Muscle of back (tissue), 11 donors: Measurements from ENCODE around the gene SIPA1L3. TPM values are rescaled to one million over a fixed set of nuclear protein-coding genes. Genes with fewer than 3 reads are reported as not detected.
A peak's percentile ranks its signal among the peaks of the same experiment; 100 is the strongest.

ENCODE experiments used
- DNase-seq, 3 donors: peaks; one replicate each; pipeline versions ENCODE4 v3.0.0 to v3.0.0-alpha.2; 2013
- polyA plus RNA-seq, 10 donors: library from polyadenylated mRNA; unstranded; fragments of 120-200 nt; gene quantifications; one replicate each; pipeline ENCODE4 v1.2.1, GENCODE V29; 2013; ENCODE audit not compliant: insufficient read length in 10 of 10

Gene SIPA1L3
- polyA plus RNA-seq, 10 donors, result 7.1 to 13.9 (median 9.5) TPM

GRCh38 chr19:38190061-38190460 lies 283.1 kb downstream of the SIPA1L3 start:
- no peak for DNase-seq

- DNase-seq, result no peak
These were observed 283.8 kb downstream of the SIPA1L3 start for GRCh38 chr19:38190793-38191192.

GRCh38 chr19:38191747-38192146 lies 284.7 kb downstream of the SIPA1L3 start:
- no peak for DNase-seq

GRCh38 chr19:38193445-38193844 lies 286.4 kb downstream of the SIPA1L3 start:
- no peak for DNase-seq

GRCh38 chr19:38194061-38194701 lies 287.2 kb downstream of the SIPA1L3 start:
- no peak for DNase-seq

GRCh38 chr19:38195237-38195636 lies 288.2 kb downstream of the SIPA1L3 start:
- no peak for DNase-seq

GRCh38 chr19:38196245-38196837 lies 289.3 kb downstream of the SIPA1L3 start:
- DNase-seq, result no peak

GRCh38 chr19:38196948-38197656 lies 290.1 kb downstream of the SIPA1L3 start:
- DNase-seq, result no peak

GRCh38 chr19:38197937-38198704 lies 291.1 kb downstream of the SIPA1L3 start:
- DNase-seq, result no peak

- no peak for DNase-seq
These were observed 292.3 kb downstream of the SIPA1L3 start for GRCh38 chr19:38199340-38199739.

- DNase-seq, result no peak
These were observed 294.7 kb downstream of the SIPA1L3 start for GRCh38 chr19:38201731-38202130.

GRCh38 chr19:38202504-38202903 lies 295.5 kb downstream of the SIPA1L3 start:
- no peak for DNase-seq

GRCh38 chr19:38203197-38203596 lies 296.2 kb downstream of the SIPA1L3 start:
- no peak for DNase-seq

- DNase-seq, result no peak
These were observed 297.1 kb downstream of the SIPA1L3 start for GRCh38 chr19:38204096-38204495.

- no peak for DNase-seq
These were observed 297.7 kb downstream of the SIPA1L3 start for GRCh38 chr19:38204728-38205127.

GRCh38 chr19:38206006-38206745 lies 299.2 kb downstream of the SIPA1L3 start:
- no peak for DNase-seq

- no peak for DNase-seq
These were observed 299.9 kb downstream of the SIPA1L3 start for GRCh38 chr19:38206928-38207327.

GRCh38 chr19:38207543-38207942 lies 300.5 kb downstream of the SIPA1L3 start:
- no peak for DNase-seq

GRCh38 chr19:38208571-38208970 lies 301.6 kb downstream of the SIPA1L3 start:
- no peak for DNase-seq

- DNase-seq, result no peak
These were observed 302.1 kb downstream of the SIPA1L3 start for GRCh38 chr19:38209152-38209551.

GRCh38 chr19:38209671-38210457 lies 302.9 kb downstream of the SIPA1L3 start:
- peak; percentile 78 to 97 (median 93) for DNase-seq
